GM18511 (cell line): ENCODE results near the gene OR5A1.

Source experiments
- ATAC-seq: cut with Tn5 transposase; IDR thresholded peaks from one replicate; pipeline ENCODE4 v1.9.1; 2021; ENCODE audit warnings: mild to moderate bottlenecking, moderate library complexity; ENCODE audit not compliant: unreplicated experiment

The OR5A1 gene

GRCh38 chr11:59475176-59475575 lies 38.9 kb downstream of the OR5A1 start:
- ATAC-seq: no peak

DNA sequence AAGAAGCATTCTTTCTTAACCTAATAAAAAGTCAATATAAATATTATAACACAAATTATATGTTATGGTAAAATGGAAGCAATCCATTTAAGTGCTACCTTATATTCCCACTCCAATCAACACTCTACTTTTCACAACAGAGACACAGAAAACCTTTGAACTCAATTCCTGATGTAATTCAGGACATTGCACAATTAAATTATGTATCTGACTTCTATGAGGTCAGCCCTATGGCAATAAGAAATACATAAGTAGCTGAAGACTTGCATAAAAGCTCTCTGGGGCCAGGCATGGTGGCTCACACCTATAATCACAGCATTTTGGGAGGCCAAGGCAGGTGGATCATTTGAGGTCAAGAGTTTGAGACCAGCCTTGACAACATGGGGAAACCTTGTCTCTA lies 43.6 kb downstream of the OR5A1 start:
- no peak for ATAC-seq

- no peak for ATAC-seq
Observed at GRCh38 chr11:59480359-59480758, 44.1 kb downstream of the OR5A1 start.
